Measurements from ENCODE around the gene GAL3ST3. TPM values are rescaled to one million over a fixed set of nuclear protein-coding genes. Genes with fewer than 3 reads are reported as not detected.

Gene GAL3ST3, protein sequence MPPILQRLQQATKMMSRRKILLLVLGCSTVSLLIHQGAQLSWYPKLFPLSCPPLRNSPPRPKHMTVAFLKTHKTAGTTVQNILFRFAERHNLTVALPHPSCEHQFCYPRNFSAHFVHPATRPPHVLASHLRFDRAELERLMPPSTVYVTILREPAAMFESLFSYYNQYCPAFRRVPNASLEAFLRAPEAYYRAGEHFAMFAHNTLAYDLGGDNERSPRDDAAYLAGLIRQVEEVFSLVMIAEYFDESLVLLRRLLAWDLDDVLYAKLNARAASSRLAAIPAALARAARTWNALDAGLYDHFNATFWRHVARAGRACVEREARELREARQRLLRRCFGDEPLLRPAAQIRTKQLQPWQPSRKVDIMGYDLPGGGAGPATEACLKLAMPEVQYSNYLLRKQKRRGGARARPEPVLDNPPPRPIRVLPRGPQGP
- total RNA-seq (2022; extraction: Qiagen RNA extraction), result not detected in 5 replicates

DNA sequence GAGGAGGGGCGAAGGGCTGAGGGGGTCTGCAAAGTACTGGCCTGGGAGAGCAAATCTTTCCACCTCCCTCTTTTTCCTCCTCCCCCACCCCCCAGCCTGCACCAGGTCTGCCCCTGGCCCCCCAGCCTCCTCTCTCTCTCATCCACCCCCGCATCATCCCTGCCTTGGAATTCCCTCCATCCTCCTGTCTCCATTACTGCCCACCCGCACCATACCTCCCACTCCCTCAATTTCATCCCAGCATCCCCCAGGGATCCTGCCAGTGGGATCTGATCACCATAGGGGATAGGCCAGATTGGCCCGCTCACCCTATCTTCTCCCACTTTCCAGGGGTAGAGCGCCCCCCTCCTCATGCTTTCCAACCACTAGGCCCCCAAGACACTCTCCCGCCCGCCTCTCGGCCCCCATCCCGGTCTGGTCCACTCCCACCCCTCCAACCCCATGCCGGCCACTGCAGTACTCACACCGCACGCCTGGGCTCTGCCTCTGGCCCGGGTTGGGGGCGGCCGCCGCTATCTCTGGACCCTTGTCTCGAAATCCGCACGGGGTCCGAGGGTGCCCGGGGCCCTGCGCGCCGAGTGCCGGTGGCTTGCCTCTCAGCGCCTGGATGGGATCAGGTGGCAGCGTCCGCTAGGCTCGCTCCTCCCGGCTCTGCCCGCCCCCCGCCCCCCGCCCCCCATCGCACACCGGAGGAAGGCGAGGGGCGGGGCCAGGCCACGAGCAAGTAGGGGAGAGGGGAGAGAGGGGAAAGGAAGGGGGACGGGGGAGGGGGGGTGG is at the start of gene GAL3ST3:
GAL3ST3 (minus strand) TSS at position 615 of the 777 bp plus-strand sequence. CDS start 3,746 bp downstream, outside the sequence.

DNA sequence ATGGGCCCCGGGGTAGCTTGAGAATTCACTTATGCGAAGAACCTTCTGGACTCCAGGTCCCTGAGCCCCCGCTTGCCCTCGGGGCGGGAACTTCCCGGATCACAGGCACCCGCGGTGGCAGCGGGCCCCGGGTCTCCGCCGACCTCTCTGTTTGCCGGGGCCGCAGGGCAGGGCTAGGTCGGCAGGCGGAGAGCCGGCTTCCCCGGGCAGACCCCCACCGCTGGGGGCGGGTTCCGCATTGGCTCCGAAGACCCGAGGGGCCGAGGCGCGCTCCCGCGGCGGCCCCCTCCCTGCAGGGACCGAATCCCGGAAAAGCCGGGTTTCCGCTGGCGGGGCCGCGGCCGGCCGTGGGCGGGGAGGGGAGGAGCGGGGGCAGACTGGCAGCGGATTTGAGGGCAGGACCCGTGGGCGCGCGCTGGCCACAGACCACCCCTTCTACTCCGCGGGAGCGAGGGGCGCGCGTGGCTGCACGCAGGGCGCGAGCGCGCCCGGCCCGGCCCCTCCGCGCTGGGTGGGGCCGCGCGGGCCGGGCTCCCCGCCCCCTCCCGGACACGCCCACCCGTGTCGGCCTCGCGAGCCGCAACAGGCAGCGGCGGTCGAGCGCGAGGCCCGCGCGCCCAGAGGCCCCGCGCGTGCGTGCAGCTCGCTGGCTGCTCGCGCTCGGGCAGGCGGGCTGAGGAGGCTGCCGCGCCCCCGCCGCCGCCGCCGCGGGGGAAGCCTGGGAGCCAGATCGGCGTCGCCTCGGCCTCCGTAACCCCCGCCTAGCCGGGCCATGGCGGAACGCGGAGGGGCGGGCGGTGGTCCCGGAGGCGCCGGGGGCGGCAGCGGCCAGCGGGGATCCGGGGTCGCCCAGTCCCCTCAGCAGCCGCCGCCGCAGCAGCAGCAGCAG is 21.0 kb upstream of the GAL3ST3 start, which contains the start of gene PACS1:
PACS1 (plus strand) TSS at position 558 of the 889 bp plus-strand sequence; CDS start at position 773, 215 bp downstream.

DNA sequence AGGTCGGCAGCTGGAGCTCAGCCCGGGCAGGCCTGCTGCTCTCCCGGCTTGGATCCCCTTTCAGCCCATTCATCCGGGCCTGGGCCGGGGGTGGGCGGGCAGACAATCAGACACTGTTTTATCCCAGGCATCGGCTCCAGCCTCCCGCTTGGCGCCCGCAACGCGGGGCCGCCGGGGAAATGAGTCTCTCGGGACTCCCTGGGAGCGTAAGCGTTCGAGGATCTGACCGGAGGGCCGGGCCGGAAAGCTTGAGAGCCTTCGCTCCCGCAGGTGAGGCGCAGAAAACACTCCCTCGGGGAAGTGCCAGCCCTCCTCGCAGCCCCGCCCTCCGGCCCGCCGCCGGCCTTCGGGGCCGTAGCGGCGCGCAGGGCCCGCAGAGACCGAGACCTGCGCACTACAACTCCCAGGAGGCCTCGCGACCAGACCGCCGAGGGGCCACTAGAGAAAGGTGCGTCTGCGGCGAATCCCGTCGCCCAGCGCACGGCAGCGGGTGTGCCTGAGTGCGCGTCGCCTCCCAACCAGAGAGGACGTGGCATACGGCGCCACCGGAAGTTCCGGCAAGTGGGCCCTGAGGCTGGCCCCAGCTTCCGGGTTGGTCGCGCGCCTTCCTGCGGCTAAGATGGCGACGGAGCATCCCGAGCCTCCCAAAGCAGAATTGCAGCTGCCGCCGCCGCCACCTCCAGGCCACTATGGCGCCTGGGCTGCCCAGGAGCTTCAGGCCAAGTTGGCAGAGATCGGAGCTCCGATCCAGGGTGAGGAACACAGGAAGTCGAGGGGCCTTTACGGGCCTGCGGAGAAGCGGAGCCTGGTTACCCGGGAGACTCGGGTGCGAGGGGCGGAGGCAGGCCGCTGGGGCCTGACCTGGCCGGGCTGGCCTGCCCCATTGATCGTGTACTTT is 3.1 kb upstream of the GAL3ST3 start, which contains the start of gene SF3B2:
SF3B2 (plus strand) TSS at position 599 of the 898 bp plus-strand sequence; CDS start at position 620, 21 bp downstream.

DNA sequence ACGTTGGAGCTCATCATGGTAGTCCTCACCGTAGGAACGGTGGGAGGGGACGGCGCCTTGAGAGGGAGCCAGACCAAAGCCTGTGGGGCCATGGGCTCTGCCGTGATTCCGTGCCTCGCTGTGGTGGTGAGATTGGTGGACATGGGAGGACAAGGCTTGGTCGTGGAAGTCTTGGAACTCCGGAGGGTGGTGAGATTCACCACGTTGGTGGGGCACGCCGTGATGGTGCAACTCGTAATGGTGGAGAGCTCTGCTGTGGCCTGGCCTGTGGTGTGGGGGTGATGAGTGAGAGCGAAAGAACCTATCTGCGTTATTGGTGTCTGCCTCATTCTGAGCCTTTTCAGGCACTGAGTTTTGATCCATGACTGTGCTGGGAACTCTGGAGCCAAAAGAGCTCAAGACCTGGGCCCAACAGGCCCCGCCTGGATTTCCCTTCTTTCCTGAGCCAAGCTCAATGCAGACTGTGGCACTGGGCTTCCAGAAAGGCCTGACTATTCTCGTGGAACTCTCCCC is 22.9 kb downstream of the GAL3ST3 start, which contains the start of gene CATSPER1:
CATSPER1 (minus strand) TSS at position 463 of the 513 bp plus-strand sequence; CDS start at position 363, 100 bp downstream.

DNA sequence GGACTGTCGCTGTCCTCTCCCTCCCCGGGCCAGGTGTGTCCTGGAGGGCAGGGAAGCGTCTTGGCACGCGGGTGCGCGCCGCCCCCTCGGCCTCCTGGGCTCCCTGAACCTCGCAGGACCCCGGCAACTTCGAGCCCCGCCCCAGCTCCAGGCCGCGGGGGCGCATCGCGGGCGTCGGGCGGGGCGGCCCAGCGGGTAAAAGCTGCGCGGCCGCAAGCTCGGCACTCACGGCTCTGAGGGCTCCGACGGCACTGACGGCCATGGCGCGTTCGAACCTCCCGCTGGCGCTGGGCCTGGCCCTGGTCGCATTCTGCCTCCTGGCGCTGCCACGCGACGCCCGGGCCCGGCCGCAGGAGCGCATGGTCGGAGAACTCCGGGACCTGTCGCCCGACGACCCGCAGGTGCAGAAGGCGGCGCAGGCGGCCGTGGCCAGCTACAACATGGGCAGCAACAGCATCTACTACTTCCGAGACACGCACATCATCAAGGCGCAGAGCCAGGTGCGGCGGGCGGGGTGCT is 37.1 kb downstream of the GAL3ST3 start, which contains the start of gene CST6:
CST6 (plus strand) TSS at position 224 of the 519 bp plus-strand sequence; CDS start at position 261, 37 bp downstream.

DNA sequence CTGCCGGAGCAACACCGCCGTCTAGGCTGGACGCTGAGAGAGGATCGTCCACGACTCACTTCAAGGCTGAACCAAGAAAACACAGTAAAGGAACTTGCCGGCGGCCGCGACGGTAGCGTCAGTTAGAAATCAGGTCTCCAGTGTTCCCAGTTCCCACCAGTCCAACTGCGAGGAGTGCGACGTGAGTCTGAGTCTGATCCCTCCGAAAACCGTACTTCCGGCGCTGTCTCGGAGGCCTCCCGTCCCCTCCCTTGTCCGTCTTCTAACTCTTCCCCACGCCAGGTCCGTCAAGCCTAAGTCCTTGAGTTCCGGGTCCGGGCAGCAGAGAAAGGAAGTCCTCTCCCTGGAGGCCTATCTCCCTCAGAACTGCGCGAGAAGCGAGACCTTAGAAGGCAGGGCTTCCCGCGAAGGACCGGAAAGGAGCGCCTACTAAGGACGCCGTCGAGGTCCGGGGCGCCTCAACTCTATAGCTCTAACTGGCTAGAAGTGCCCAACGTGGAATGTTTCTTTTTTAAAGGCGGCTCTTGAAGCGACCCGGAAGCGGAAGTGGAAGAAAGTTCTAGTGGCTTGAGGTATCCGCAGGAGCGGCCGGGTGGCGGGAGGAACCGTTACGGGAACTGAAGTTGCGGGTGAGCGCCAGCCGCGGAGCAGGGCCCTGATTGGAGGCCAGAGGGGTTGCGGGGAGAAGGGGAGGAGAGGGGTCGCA is 46.9 kb downstream of the GAL3ST3 start, which contains the start of the genes BANF1 and EIF1AD:
BANF1 (plus strand) TSS at position 562 of the 706 bp plus-strand sequence. CDS start 748 bp downstream, outside the sequence.
EIF1AD (minus strand) TSS at position 216 of the 706 bp plus-strand sequence. CDS start 1,768 bp downstream, outside the sequence.

Other genes with a start within 250 kb of the GAL3ST3 start
- 0.03 to 0.08 TPM (median 0.04 TPM) in 3 of 5 replicates, not detected in the others for gene SNX32, start 215.2 kb downstream of the GAL3ST3 start, total RNA-seq (2022; extraction: Qiagen RNA extraction)
- 2,038 to 2,379 TPM (median 2,208 TPM) in 5 replicates for gene CFL1, start 191.0 kb downstream of the GAL3ST3 start, total RNA-seq (2022; extraction: Qiagen RNA extraction)
- gene MUS81, start 188.7 kb downstream of the GAL3ST3 start, total RNA-seq (2022; extraction: Qiagen RNA extraction), result 22.6 to 34.8 TPM (median 32.1 TPM) in 5 replicates
- 0.21 to 1.0 TPM (median 0.78 TPM) in 5 replicates for gene EFEMP2, start 176.4 kb downstream of the GAL3ST3 start, total RNA-seq (2022; extraction: Qiagen RNA extraction)
- gene CTSW, start 169.3 kb downstream of the GAL3ST3 start, total RNA-seq (2022; extraction: Qiagen RNA extraction), result 0.07 to 0.15 TPM in 2 of 5 replicates, not detected in the others
- 68.8 to 91.4 TPM (median 86.2 TPM) in 5 replicates for gene FIBP, start 160.7 kb downstream of the GAL3ST3 start, total RNA-seq (2022; extraction: Qiagen RNA extraction)
- 20.6 to 40.4 TPM (median 35.5 TPM) in 5 replicates for gene CCDC85B, start 158.5 kb downstream of the GAL3ST3 start, total RNA-seq (2022; extraction: Qiagen RNA extraction)
- gene FOSL1, start 148.8 kb downstream of the GAL3ST3 start, total RNA-seq (2022; extraction: Qiagen RNA extraction), result 101 to 162 TPM (median 128 TPM) in 5 replicates
- 27.5 to 41.8 TPM (median 38.7 TPM) in 5 replicates for gene C11orf68, start 130.1 kb downstream of the GAL3ST3 start, total RNA-seq (2022; extraction: Qiagen RNA extraction)
- gene DRAP1, start 129.7 kb downstream of the GAL3ST3 start, total RNA-seq (2022; extraction: Qiagen RNA extraction), result 168 to 287 TPM (median 230 TPM) in 5 replicates
- gene TSGA10IP, start 103.7 kb downstream of the GAL3ST3 start, total RNA-seq (2022; extraction: Qiagen RNA extraction), result not detected in 5 replicates
- 46.1 to 70.0 TPM (median 66.5 TPM) in 5 replicates for gene SART1, start 87.4 kb downstream of the GAL3ST3 start, total RNA-seq (2022; extraction: Qiagen RNA extraction)
- 39.5 to 47.3 TPM (median 42.0 TPM) in 5 replicates for gene EIF1AD, start 47.0 kb downstream of the GAL3ST3 start, total RNA-seq (2022; extraction: Qiagen RNA extraction)
- 383 to 500 TPM (median 463 TPM) in 5 replicates for gene BANF1, start 46.7 kb downstream of the GAL3ST3 start, total RNA-seq (2022; extraction: Qiagen RNA extraction)
- gene CST6, start 37.2 kb downstream of the GAL3ST3 start, total RNA-seq (2022; extraction: Qiagen RNA extraction), result not detected in 5 replicates
- 0.61 to 0.99 TPM (median 0.95 TPM) in 5 replicates for gene CATSPER1, start 22.7 kb downstream of the GAL3ST3 start, total RNA-seq (2022; extraction: Qiagen RNA extraction)
- 175 to 193 TPM (median 190 TPM) in 5 replicates for gene SF3B2, start 3.2 kb upstream of the GAL3ST3 start, total RNA-seq (2022; extraction: Qiagen RNA extraction)
- gene PACS1, start 21.1 kb upstream of the GAL3ST3 start, total RNA-seq (2022; extraction: Qiagen RNA extraction), result 61.9 to 105 TPM (median 92.3 TPM) in 5 replicates
- 31.6 to 50.9 TPM (median 48.2 TPM) in 5 replicates for gene KLC2, start 208.5 kb upstream of the GAL3ST3 start, total RNA-seq (2022; extraction: Qiagen RNA extraction)
- gene RAB1B, start 219.5 kb upstream of the GAL3ST3 start, total RNA-seq (2022; extraction: Qiagen RNA extraction), result 120 to 159 TPM (median 153 TPM) in 5 replicates
- 1.3 to 2.9 TPM (median 2.5 TPM) in 5 replicates for gene CNIH2, start 229.0 kb upstream of the GAL3ST3 start, total RNA-seq (2022; extraction: Qiagen RNA extraction)
- gene YIF1A, start 240.0 kb upstream of the GAL3ST3 start, total RNA-seq (2022; extraction: Qiagen RNA extraction), result 90.1 to 113 TPM (median 106 TPM) in 5 replicates
- gene TMEM151A, start 242.7 kb upstream of the GAL3ST3 start, total RNA-seq (2022; extraction: Qiagen RNA extraction), result 2.0 to 3.8 TPM (median 3.5 TPM) in 5 replicates